B cell (primary cell): ENCODE measurements around the gene ENPP4. TPM values are rescaled to one million over a fixed set of nuclear protein-coding genes. Genes with fewer than 3 reads are reported as not detected.

ENCODE experiments used
- ATAC-seq: fragments of 200-7000 bp; cut with Tn5 transposase; one replicate; pipeline ENCODE4 v1.10.0; 2021; ENCODE audit warnings: low read depth, mild to moderate bottlenecking, moderate number of reproducible peaks, moderate library complexity
- CTCF ChIA-PET: fragments of 350-600 bp; sonication (Branson Sonifier 250); formaldehyde crosslinking; loops from one replicate; lab custom pipeline; 2021; ENCODE audit warnings: antibody characterized with exemption, inconsistent platforms; lab: Charles Lee
- POLR2A ChIA-PET: fragments of 350-600 bp; sonication (Branson Sonifier 250); formaldehyde crosslinking; loops from one replicate; lab custom pipeline; 2021; ENCODE audit warnings: antibody characterized with exemption; lab: Charles Lee
- DNase-seq: peaks from one replicate; pipeline ENCODE4 v3.0.0; 2013
- H2AFZ ChIP-seq: 2 replicates; pipeline ENCODE4 v1.6.1; 2012; ENCODE audit warnings: mild to moderate bottlenecking, low read depth, low read length; ENCODE audit not compliant: insufficient read depth, poor library complexity, severe bottlenecking
- H3K27ac ChIP-seq, 2 donors: 1 replicate in 1 of 2; 2 replicates in 1 of 2; pipeline ENCODE4 v1.5.1; 2012 to 2013; ENCODE audit warnings: low read length in 2 of 2, mild to moderate bottlenecking in 2 of 2, moderate library complexity in 1 of 2
- H3K27me3 ChIP-seq, 4 experiments: fragments of 200-600 bp in 1 of 4; sonication (generic) in 1 of 4; replicated peaks in 1 of 4; 1 replicate in 2 of 4; 2 replicates in 2 of 4; pipeline versions ENCODE4 v1.6.1 to v1.7.0; 2013 to 2016; ENCODE audit warnings: low read length in 3 of 4, mild to moderate bottlenecking in 2 of 4, mixed read lengths in 1 of 4, moderate library complexity in 1 of 4; ENCODE audit not compliant: insufficient read depth in 4 of 4, control insufficient read depth in 3 of 4; ENCODE audit errors: control extremely low read depth in 1 of 4
- H3K36me3 ChIP-seq, 2 experiments: replicated peaks in 1 of 2; 1 replicate in 1 of 2; 2 replicates in 1 of 2; pipeline versions ENCODE4 v1.6.1 to v1.7.1; 2013; ENCODE audit warnings: low read length in 1 of 2; ENCODE audit not compliant: insufficient read depth in 2 of 2, control insufficient read depth in 1 of 2; ENCODE audit errors: control extremely low read depth in 1 of 2, extremely low read depth in 1 of 2
- H3K4me1 ChIP-seq, 2 donors: fragments of 200-600 bp in 1 of 2; sonication (generic) in 1 of 2; 1 replicate in 1 of 2; 2 replicates in 1 of 2; pipeline versions ENCODE4 v1.5.1 to v1.6.1; 2013 to 2017; ENCODE audit warnings: low read length in 2 of 2; ENCODE audit not compliant: control insufficient read depth in 2 of 2, insufficient read depth in 2 of 2
- H3K4me2 ChIP-seq: replicated peaks from 2 replicates; pipeline ENCODE3; 2012; ENCODE audit warnings: mild to moderate bottlenecking, low read depth, low read length; ENCODE audit not compliant: poor library complexity, severe bottlenecking
- H3K4me3 ChIP-seq, 5 experiments: fragments of 200-600 bp in 1 of 5; sonication (generic) in 1 of 5; 1 replicate in 3 of 5; 2 replicates in 2 of 5; pipeline versions ENCODE4 v1.5.1 to v1.7.0; 2011 to 2016; ENCODE audit warnings: low read length in 4 of 5, mild to moderate bottlenecking in 4 of 5, low read depth in 2 of 5, control low read depth in 1 of 5, moderate library complexity in 1 of 5; ENCODE audit not compliant: insufficient read depth in 1 of 5; ENCODE audit errors: control extremely low read depth in 1 of 5, extremely low read depth in 1 of 5
- H3K79me2 ChIP-seq: fragments of 200-600 bp; sonication (generic); one replicate; pipeline ENCODE4 v1.6.0; 2016; ENCODE audit warnings: low read length; ENCODE audit not compliant: control insufficient read depth, insufficient read depth
- H3K9ac ChIP-seq: fragments of 200-600 bp; sonication (generic); 2 replicates; pipeline ENCODE4 v1.6.1; 2017; ENCODE audit warnings: mild to moderate bottlenecking, low read length, moderate library complexity
- H3K9me3 ChIP-seq, 3 donors: one replicate each; pipeline versions ENCODE4 v1.6.1 to v1.7.1; 2013; ENCODE audit warnings: low read length in 2 of 3; ENCODE audit not compliant: control insufficient read depth in 2 of 3, insufficient read depth in 1 of 3; ENCODE audit errors: control extremely low read depth in 1 of 3
- H4K20me1 ChIP-seq: 2 replicates; pipeline ENCODE4 v1.6.0; 2012; ENCODE audit warnings: mild to moderate bottlenecking, low read length; ENCODE audit not compliant: insufficient read depth, control insufficient read depth, poor library complexity, severe bottlenecking
- H3K27ac Mint-ChIP-seq: one replicate; pipeline ENCODE4 v1.8.0; 2021; ENCODE audit warnings: mixed read lengths
- H3K27me3 Mint-ChIP-seq: one replicate; pipeline ENCODE4 v1.8.0; 2021; ENCODE audit warnings: mixed read lengths
- H3K4me1 Mint-ChIP-seq: one replicate; pipeline ENCODE4 v1.8.0; 2021; ENCODE audit warnings: mixed read lengths
- H3K4me3 Mint-ChIP-seq: one replicate; pipeline ENCODE4 v1.8.0; 2021; ENCODE audit warnings: mixed read lengths
- H3K9me3 Mint-ChIP-seq: one replicate; pipeline ENCODE4 v1.8.0; 2022; ENCODE audit warnings: mixed read lengths; ENCODE audit not compliant: insufficient read depth
- EZH2 ChIP-seq: IDR thresholded peaks from 2 replicates; pipeline ENCODE4 v1.6.1; 2012; ENCODE audit warnings: borderline replicate concordance, low read depth, mild to moderate bottlenecking, moderate library complexity, low read length; ENCODE audit not compliant: insufficient read depth, poor library complexity, severe bottlenecking
- WGBS: methylation state at CpG from one replicate; pipeline ENCODE4 v1.1.5; 2013; ENCODE audit warnings: missing lambda C conversion rate; ENCODE audit not compliant: insufficient coverage; 5-methylcytosine and 5-hydroxymethylcytosine counted together
- intact Hi-C: fragments of 100-400 bp; cut with micrococcal nuclease; formaldehyde crosslinking; loops from one replicate; pipeline ENCODE4 v1.10.0; 2022
- polyA plus RNA-seq: library from polyadenylated mRNA; depleted of rRNA; stranded (reverse); fragments of >200 nt; gene quantifications from 2 replicates; pipeline ENCODE4 v1.2.3, GENCODE V29; 2012
- total RNA-seq, 2 donors: library from RNA; stranded (reverse); fragments of 120-200 nt in 1 of 2; gene quantifications; 1 replicate in 1 of 2; 2 replicates in 1 of 2; pipeline versions ENCODE4 v1.2.3 to v1.2.4, GENCODE V29; 2013 to 2022
- TF ChIP-seq, protein P1 (sequence below): fragments of 200-600 bp; IDR thresholded peaks from one replicate; pipeline ENCODE4 v1.8.0; 2022; ENCODE audit warnings: antibody characterized with exemption, mild to moderate bottlenecking

Gene ENPP4
- total and polyA plus RNA-seq, 2 donors (not counting 1 experiment from before 2014, with no cell fraction given), result 2.9 to 10.0 TPM

DNA sequence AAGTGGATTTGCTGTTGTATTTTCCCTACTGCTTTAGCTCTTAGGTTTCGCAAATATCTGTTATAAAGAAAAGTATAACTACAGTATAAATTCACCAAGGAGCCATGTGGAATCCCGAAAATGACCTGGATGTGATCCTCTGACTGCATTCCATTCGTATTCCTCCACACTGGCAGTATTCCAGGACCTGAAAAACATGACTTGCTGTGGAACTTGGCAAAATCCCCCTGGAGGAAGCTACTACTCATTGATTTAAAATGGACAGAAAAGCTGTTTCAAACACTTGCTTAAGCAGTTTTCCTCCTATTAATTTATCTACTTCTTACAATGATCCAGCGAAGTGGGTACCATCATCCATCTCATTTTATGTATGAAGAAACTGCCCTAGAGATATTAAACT is 54.3 kb downstream of the ENPP4 start:
- no peaks in the 10 kb centered on the region for H3K9me3 ChIP-seq
- intact Hi-C loops, result no loop called here
- Mint-ChIP-seq H3K4me3 (no peak overlapping the region), H3K4me1 (no peaks in the 10 kb centered on the region), H3K27ac (no peak overlapping the region), H3K27me3 (peaks cover 22% of the 10 kb centered on the region), H3K9me3 (no peaks in the 10 kb centered on the region)
- no peaks in the 10 kb centered on the region for H3K36me3 ChIP-seq
- H3K27me3 ChIP-seq, result peaks cover 0 to 7% (median 2%) of the 10 kb centered on the region in 4 experiments
- H3K4me1 ChIP-seq, result no peaks in the 10 kb centered on the region
- no peak overlapping the region for H3K9ac ChIP-seq
- no peak overlapping the region for H3K27ac ChIP-seq
- ATAC-seq (no peak), DNase-seq (no peak)
- no peaks in the 10 kb centered on the region for H3K79me2 ChIP-seq
- ChIA-PET POLR2A (no interaction called here), CTCF (interaction anchor here (1.2 kb wide), 1 partner anchor 19 kb away, joined by 4 read pairs; no protein-coding TSS in a partner anchor)
- 95% methylated on average over 2 of the region's 4 CpGs for WGBS
- H4K20me1 ChIP-seq, result no peaks in the 10 kb centered on the region
- TF ChIP-seq, protein P1, sequence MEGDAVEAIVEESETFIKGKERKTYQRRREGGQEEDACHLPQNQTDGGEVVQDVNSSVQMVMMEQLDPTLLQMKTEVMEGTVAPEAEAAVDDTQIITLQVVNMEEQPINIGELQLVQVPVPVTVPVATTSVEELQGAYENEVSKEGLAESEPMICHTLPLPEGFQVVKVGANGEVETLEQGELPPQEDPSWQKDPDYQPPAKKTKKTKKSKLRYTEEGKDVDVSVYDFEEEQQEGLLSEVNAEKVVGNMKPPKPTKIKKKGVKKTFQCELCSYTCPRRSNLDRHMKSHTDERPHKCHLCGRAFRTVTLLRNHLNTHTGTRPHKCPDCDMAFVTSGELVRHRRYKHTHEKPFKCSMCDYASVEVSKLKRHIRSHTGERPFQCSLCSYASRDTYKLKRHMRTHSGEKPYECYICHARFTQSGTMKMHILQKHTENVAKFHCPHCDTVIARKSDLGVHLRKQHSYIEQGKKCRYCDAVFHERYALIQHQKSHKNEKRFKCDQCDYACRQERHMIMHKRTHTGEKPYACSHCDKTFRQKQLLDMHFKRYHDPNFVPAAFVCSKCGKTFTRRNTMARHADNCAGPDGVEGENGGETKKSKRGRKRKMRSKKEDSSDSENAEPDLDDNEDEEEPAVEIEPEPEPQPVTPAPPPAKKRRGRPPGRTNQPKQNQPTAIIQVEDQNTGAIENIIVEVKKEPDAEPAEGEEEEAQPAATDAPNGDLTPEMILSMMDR, result no peak
- no peak for TF ChIP-seq EZH2
- no peak overlapping the region for H3K4me3 ChIP-seq
- H3K4me2 ChIP-seq, result no peak overlapping the region
- H2AFZ ChIP-seq, result no peak overlapping the region

DNA sequence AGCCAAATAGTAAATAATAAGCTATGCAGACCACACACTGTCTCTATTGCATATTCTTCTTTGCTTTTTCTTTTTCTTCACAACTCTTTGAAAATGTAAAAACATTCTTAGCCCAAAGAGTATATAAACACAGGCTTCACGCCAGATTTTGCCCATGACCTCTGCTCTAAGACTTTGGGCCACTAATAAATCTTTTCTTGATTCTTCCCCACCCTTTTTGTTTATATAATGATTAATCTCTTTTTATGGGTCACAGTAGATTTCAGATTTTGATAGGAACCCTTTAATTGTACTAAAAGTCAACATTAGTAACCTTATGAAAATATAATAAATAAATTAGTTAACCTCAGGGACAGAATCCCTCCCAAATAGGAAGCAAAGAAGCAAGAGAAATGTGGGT is 56.8 kb downstream of the ENPP4 start:
- intact Hi-C loops, result no loop called here
- POLR2A ChIA-PET, result no interaction called here
- H3K79me2 ChIP-seq, result no peaks in the 10 kb centered on the region
- no peaks in the 10 kb centered on the region for H3K9me3 ChIP-seq
- no peak overlapping the region for H3K27ac ChIP-seq
- H3K9ac ChIP-seq, result no peak overlapping the region
- no peak for ATAC-seq
- H3K4me1 ChIP-seq, result no peaks in the 10 kb centered on the region
- H3K27me3 ChIP-seq, result peaks cover 0 to 4% (median 2%) of the 10 kb centered on the region in 4 experiments
- Mint-ChIP-seq H3K27ac (no peak overlapping the region), H3K4me3 (no peak overlapping the region), H3K9me3 (no peaks in the 10 kb centered on the region), H3K4me1 (no peaks in the 10 kb centered on the region), H3K27me3 (peaks cover 21% of the 10 kb centered on the region)
- H2AFZ ChIP-seq, result no peak overlapping the region
- no peaks in the 10 kb centered on the region for H4K20me1 ChIP-seq
- CTCF ChIA-PET, result interaction anchor here (0.6 kb wide), 1 partner anchor 61 kb away, joined by 3 read pairs; no protein-coding TSS in a partner anchor
- no CpG with 5 or more reads among the region's 1 CpG for WGBS
- H3K4me2 ChIP-seq, result no peak overlapping the region
- H3K36me3 ChIP-seq, result no peaks in the 10 kb centered on the region
- no peak for TF ChIP-seq EZH2
- TF ChIP-seq, protein P1, result no peak
- no peak for DNase-seq
- no peak overlapping the region for H3K4me3 ChIP-seq
